Sigmoid colon (tissue), 7 donors: ENCODE results near the gene SLC36A2. TPM values are rescaled to one million over a fixed set of nuclear protein-coding genes. Genes with fewer than 3 reads are reported as not detected.

Experiments
- DNase-seq: peaks from one replicate; pipeline ENCODE4 v3.0.0-alpha.2; 2019
- H3K27ac ChIP-seq, 4 donors: fragments of 200-600 bp; sonication (generic); one replicate each; pipeline ENCODE4 v1.5.1; 2016 to 2019; ENCODE audit warnings: mild to moderate bottlenecking in 1 of 4
- H3K27me3 ChIP-seq, 3 donors: fragments of 200-600 bp; sonication (generic); one replicate each; pipeline ENCODE4 v1.5.1; 2019; ENCODE audit warnings: mild to moderate bottlenecking in 1 of 3
- H3K36me3 ChIP-seq, 4 donors: fragments of 200-600 bp; sonication (generic); one replicate each; pipeline ENCODE4 v1.5.1; 2016 to 2019
- H3K4me1 ChIP-seq, 4 donors: fragments of 200-600 bp; sonication (generic); one replicate each; pipeline ENCODE4 v1.5.1; 2017 to 2019
- H3K4me3 ChIP-seq, 4 donors: fragments of 200-600 bp; sonication (generic); one replicate each; pipeline ENCODE4 v1.5.1; 2017 to 2019; ENCODE audit warnings: mild to moderate bottlenecking in 2 of 4, moderate library complexity in 1 of 4
- H3K9me3 ChIP-seq, 4 donors: fragments of 200-600 bp in 3 of 4; sonication (generic) in 3 of 4; one replicate each; pipeline versions ENCODE4 v1.5.1 to v1.6.1; 2013 to 2019
- CTCF ChIP-seq, 4 experiments: fragments of 450-650 bp in 3 of 4; fragments of 200-600 bp in 1 of 4; IDR thresholded peaks; one replicate each; pipeline ENCODE4 v1.5.1; 2016 to 2019; ENCODE audit warnings: antibody characterized with exemption in 4 of 4, mild to moderate bottlenecking in 3 of 4, moderate library complexity in 2 of 4
- EP300 ChIP-seq, 4 donors: sonication (generic); formaldehyde crosslinking; IDR thresholded peaks; one replicate each; pipeline ENCODE4 v1.6.1; 2017; ENCODE audit warnings: antibody characterized with exemption in 4 of 4
- POLR2A ChIP-seq, 2 donors: fragments of 450-650 bp; IDR thresholded peaks; one replicate each; pipeline ENCODE4 v1.6.1; 2016; ENCODE audit warnings: antibody characterized with exemption in 2 of 2, mild to moderate bottlenecking in 2 of 2, moderate library complexity in 2 of 2
- POLR2AphosphoS5 ChIP-seq, 4 donors: sonication (generic); formaldehyde crosslinking; IDR thresholded peaks; one replicate each; pipeline ENCODE4 v1.6.1; 2017; ENCODE audit warnings: antibody characterized with exemption in 4 of 4
- WGBS, 2 donors: extraction: QIAGEN DNeasy Blood & Tissue Kit; methylation state at CpG; one replicate each; pipeline ENCODE4 v1.1.7; 2013; 5-methylcytosine and 5-hydroxymethylcytosine counted together
- intact Hi-C: fragments of 100-400 bp; cut with DNase I; formaldehyde crosslinking; loops from one replicate; pipeline ENCODE4 v1.15.1; 2023
- polyA plus RNA-seq, 3 donors: library from polyadenylated mRNA; stranded (reverse); fragments of 200-250 nt; gene quantifications; one replicate each; pipeline ENCODE4 v1.2.3, GENCODE V29; 2013
- total RNA-seq, 4 donors: library from RNA; depleted of rRNA; stranded (reverse); fragments of >200 nt; gene quantifications; one replicate each; pipeline ENCODE4 v1.1.0, GENCODE V29; 2016
- donor health status: healthy with polysubstance abuse.
- donor health status: Bipolar disorder and iron deficiency.
- donor health status: healthy.

SLC36A2 gene
- total and polyA plus RNA-seq, 7 donors = not detected

- no peak for DNase-seq
- Histone ChIP-seq H3K27me3 (no peaks in the 10 kb centered on the region), H3K4me1 (no peaks in the 10 kb centered on the region), H3K36me3 (no peaks in the 10 kb centered on the region), H3K9me3 (peaks cover 0 to 21% (median 7%) of the 10 kb centered on the region in 4 donors), H3K4me3 (no peak overlapping the region), H3K27ac (no peak overlapping the region)
- no peak for TF ChIP-seq POLR2A (IDR thresholded peaks at IDR 0.05)
- no peak for TF ChIP-seq POLR2AphosphoS5 (IDR thresholded peaks at IDR 0.05)
- no peak for TF ChIP-seq CTCF (IDR thresholded peaks at IDR 0.05)
- TF ChIP-seq EP300 (IDR thresholded peaks at IDR 0.05) = no peak
- intact Hi-C loops = no loop called here
- 83 to 84% methylated on average over 3 of the region's 3 CpGs for WGBS, 2 donors
Observed at GRCh38 chr5:151362970-151363369, 15.6 kb upstream of the SLC36A2 start.

- H3K4me1 ChIP-seq = no peaks in the 10 kb centered on the region
- no peaks in the 10 kb centered on the region for H3K36me3 ChIP-seq
- peaks cover 0 to 11% (median 2%) of the 10 kb centered on the region in 4 donors for H3K9me3 ChIP-seq
- intact Hi-C loops = no loop called here
- no peaks in the 10 kb centered on the region for H3K27me3 ChIP-seq
- H3K4me3 ChIP-seq = no peak overlapping the region
- TF ChIP-seq EP300 (IDR thresholded peaks at IDR 0.05) (no peak), POLR2A (IDR thresholded peaks at IDR 0.05) (no peak), POLR2AphosphoS5 (IDR thresholded peaks at IDR 0.05) (no peak), CTCF (IDR thresholded peaks at IDR 0.05) (no peak)
- H3K27ac ChIP-seq = no peak overlapping the region
- 28 to 65% methylated on average over 2 of the region's 2 CpGs for WGBS, 2 donors
- DNase-seq = no peak
Observed at GRCh38 chr5:151359391-151359790, 12.0 kb upstream of the SLC36A2 start.

- intact Hi-C loops = no loop called here
- no peak for DNase-seq
- 57 to 60% methylated on average over 2 of the region's 2 CpGs for whole genome bisulfite sequencing, 2 donors
Observed at GRCh38 chr5:151357792-151358191, 10.4 kb upstream of the SLC36A2 start.

GRCh38 chr5:151357097-151357496 lies 9.7 kb upstream of the SLC36A2 start:
- TF ChIP-seq POLR2AphosphoS5 (IDR thresholded peaks at IDR 0.05) (no peak), EP300 (IDR thresholded peaks at IDR 0.05) (no peak), POLR2A (IDR thresholded peaks at IDR 0.05) (no peak), CTCF (IDR thresholded peaks at IDR 0.05) (no peak)
- no peaks in the 10 kb centered on the region for H3K36me3 ChIP-seq
- no peak for DNase-seq
- intact Hi-C loops = no loop called here
- no peaks in the 10 kb centered on the region for H3K4me1 ChIP-seq
- no peak overlapping the region for H3K27ac ChIP-seq
- H3K9me3 ChIP-seq = peaks cover 0 to 5% (median 0%) of the 10 kb centered on the region in 4 donors
- no peak overlapping the region for H3K4me3 ChIP-seq
- no peaks in the 10 kb centered on the region for H3K27me3 ChIP-seq
- WGBS, 2 donors = 93% methylated on average over 3 of the region's 3 CpGs

More at GRCh38 chr5:151357792-151358191, 10.4 kb upstream of the SLC36A2 start:
- Histone ChIP-seq H3K27ac (no peak overlapping the region), H3K4me3 (no peak overlapping the region), H3K27me3 (no peaks in the 10 kb centered on the region), H3K36me3 (no peaks in the 10 kb centered on the region), H3K4me1 (no peaks in the 10 kb centered on the region), H3K9me3 (peaks cover 0 to 11% (median 0%) of the 10 kb centered on the region in 4 donors)
- no peak for TF ChIP-seq POLR2AphosphoS5 (IDR thresholded peaks at IDR 0.05)
- TF ChIP-seq POLR2A (IDR thresholded peaks at IDR 0.05) = no peak
- no peak for TF ChIP-seq CTCF (IDR thresholded peaks at IDR 0.05)
- TF ChIP-seq EP300 (IDR thresholded peaks at IDR 0.05) = no peak

- H3K9me3 ChIP-seq = no peaks in the 10 kb centered on the region
- no peak overlapping the region for H3K27ac ChIP-seq
- WGBS, 2 donors = 92 to 97% methylated on average over 1 of the region's 1 CpG
- no peaks in the 10 kb centered on the region for H3K4me1 ChIP-seq
- no peak for TF ChIP-seq POLR2AphosphoS5 (IDR thresholded peaks at IDR 0.05)
- TF ChIP-seq CTCF (IDR thresholded peaks at IDR 0.05) = no peak
- TF ChIP-seq POLR2A (IDR thresholded peaks at IDR 0.05) = no peak
- no peak for TF ChIP-seq EP300 (IDR thresholded peaks at IDR 0.05)
- no peaks in the 10 kb centered on the region for H3K36me3 ChIP-seq
- intact Hi-C loops = no loop called here
- DNase-seq = no peak
- no peak overlapping the region for H3K4me3 ChIP-seq
- H3K27me3 ChIP-seq = no peaks in the 10 kb centered on the region
Observed at GRCh38 chr5:151351671-151352070, 4.3 kb upstream of the SLC36A2 start.
